Transverse colon (tissue), 4 donors: Measurements from ENCODE around the gene DNAH7. TPM values are rescaled to one million over a fixed set of nuclear protein-coding genes. Genes with fewer than 3 reads are reported as not detected.

Experiments
- DNase-seq: peaks from one replicate; pipeline ENCODE4 v3.0.0-alpha.2; 2019
- H3K27ac ChIP-seq, 4 donors: fragments of 200-600 bp; sonication (generic); 2 replicates each; pipeline ENCODE4 v1.5.1; 2016 to 2018; ENCODE audit warnings: inconsistent platforms in 4 of 4
- H3K27me3 ChIP-seq: fragments of 200-600 bp; sonication (generic); 2 replicates; pipeline ENCODE4 v1.5.1; 2017; ENCODE audit warnings: inconsistent platforms
- H3K36me3 ChIP-seq, 4 donors: fragments of 200-600 bp; sonication (generic); 2 replicates each; pipeline ENCODE4 v1.5.1; 2017 to 2019; ENCODE audit warnings: inconsistent platforms in 4 of 4
- H3K4me1 ChIP-seq, 4 donors: fragments of 200-600 bp; sonication (generic); 2 replicates each; pipeline ENCODE4 v1.5.1; 2017 to 2020; ENCODE audit warnings: inconsistent platforms in 4 of 4
- H3K4me3 ChIP-seq, 4 donors: fragments of 200-600 bp; sonication (generic); 1 replicate in 1 of 4; 2 replicates in 3 of 4; pipeline versions ENCODE4 v1.5.1 to v1.6.1; 2017 to 2019; ENCODE audit warnings: inconsistent platforms in 4 of 4
- H3K9me3 ChIP-seq, 2 donors: fragments of 200-600 bp; sonication (generic); 2 replicates each; pipeline ENCODE4 v1.5.1; 2017 to 2019; ENCODE audit warnings: inconsistent platforms in 2 of 2
- EP300 ChIP-seq: sonication (generic); formaldehyde crosslinking; IDR thresholded peaks from one replicate; pipeline ENCODE4 v1.6.1; 2017; ENCODE audit warnings: antibody characterized with exemption, low read depth
- POLR2A ChIP-seq: fragments of 450-650 bp; IDR thresholded peaks from one replicate; pipeline ENCODE4 v1.6.1; 2016; ENCODE audit warnings: antibody characterized with exemption, mild to moderate bottlenecking, moderate library complexity
- POLR2AphosphoS5 ChIP-seq, 3 donors: sonication (generic); formaldehyde crosslinking; IDR thresholded peaks; one replicate each; pipeline ENCODE4 v1.6.1; 2016; ENCODE audit warnings: antibody characterized with exemption in 3 of 3
- WGBS, 2 donors: methylation state at CpG; one replicate each; pipeline ENCODE4 v1.1.5; 2018; ENCODE audit warnings: low coverage in 1 of 2; 5-methylcytosine and 5-hydroxymethylcytosine counted together
- in situ Hi-C, 4 donors: fragments of 200-750 bp; cut with MboI; loops; one replicate each; pipeline versions ENCODE4 v1.15.0 to v1.15.1; 2017; ENCODE audit warnings: low sequenced_read_pairs in 3 of 4, low pct_ligation_motif_present in 1 of 4, low pct_unique_long_range_greater_than_20kb in 1 of 4
- intact Hi-C: fragments of 100-400 bp; cut with DNase I; formaldehyde crosslinking; loops from one replicate; pipeline ENCODE4 v1.15.1; 2023; ENCODE audit warnings: low total_unique reads
- total RNA-seq, 4 donors: library from RNA; depleted of rRNA; stranded (reverse); fragments of >200 nt; gene quantifications; one replicate each; pipeline ENCODE4 v1.1.0, GENCODE V29; 2016
- TF ChIP-seq, protein P1 (sequence below), 5 experiments: fragments of 200-600 bp in 3 of 5; fragments of 450-650 bp in 2 of 5; sonication (generic) in 3 of 5; IDR thresholded peaks; 1 replicate in 2 of 5; 2 replicates in 3 of 5; pipeline ENCODE4 v1.5.1; 2016 to 2017; ENCODE audit warnings: antibody characterized with exemption in 5 of 5, inconsistent platforms in 3 of 5, mild to moderate bottlenecking in 2 of 5, moderate library complexity in 1 of 5

DNAH7 gene
- total RNA-seq, 4 donors from 2014 or later, result 1.8 to 56.9 (median 8.1) TPM

DNA sequence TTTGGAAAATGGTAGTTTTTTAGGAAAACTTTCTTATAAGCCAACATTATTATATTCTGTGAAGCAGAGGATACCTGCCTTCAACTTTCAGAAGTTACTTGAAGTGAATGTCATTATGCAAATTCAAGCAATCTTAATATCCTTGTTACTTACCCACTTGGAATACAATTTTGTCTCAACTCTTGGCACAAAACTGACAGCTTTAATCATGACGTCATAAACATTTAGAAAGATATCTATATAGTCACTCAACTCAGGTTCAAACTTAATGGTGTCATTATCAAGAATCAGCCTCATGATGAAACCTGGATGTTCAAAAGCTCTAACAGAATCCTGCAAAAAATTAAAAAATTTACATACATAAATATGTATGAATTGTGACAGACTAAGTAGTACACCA, 68.1 kb downstream of the DNAH7 start:
- in situ Hi-C loops, result no loop called here
- Histone ChIP-seq H3K9me3 (no peaks in the 10 kb centered on the region), H3K27ac (no peak overlapping the region), H3K27me3 (no peaks in the 10 kb centered on the region), H3K36me3 (no peaks in the 10 kb centered on the region), H3K4me1 (peaks cover 0 to 9% (median 0%) of the 10 kb centered on the region in 4 donors), H3K4me3 (no peak overlapping the region)
- TF ChIP-seq POLR2AphosphoS5 (IDR thresholded peaks at IDR 0.05), result no peak
- TF ChIP-seq POLR2A, result no peak
- no peak for TF ChIP-seq EP300
- TF ChIP-seq, protein P1, sequence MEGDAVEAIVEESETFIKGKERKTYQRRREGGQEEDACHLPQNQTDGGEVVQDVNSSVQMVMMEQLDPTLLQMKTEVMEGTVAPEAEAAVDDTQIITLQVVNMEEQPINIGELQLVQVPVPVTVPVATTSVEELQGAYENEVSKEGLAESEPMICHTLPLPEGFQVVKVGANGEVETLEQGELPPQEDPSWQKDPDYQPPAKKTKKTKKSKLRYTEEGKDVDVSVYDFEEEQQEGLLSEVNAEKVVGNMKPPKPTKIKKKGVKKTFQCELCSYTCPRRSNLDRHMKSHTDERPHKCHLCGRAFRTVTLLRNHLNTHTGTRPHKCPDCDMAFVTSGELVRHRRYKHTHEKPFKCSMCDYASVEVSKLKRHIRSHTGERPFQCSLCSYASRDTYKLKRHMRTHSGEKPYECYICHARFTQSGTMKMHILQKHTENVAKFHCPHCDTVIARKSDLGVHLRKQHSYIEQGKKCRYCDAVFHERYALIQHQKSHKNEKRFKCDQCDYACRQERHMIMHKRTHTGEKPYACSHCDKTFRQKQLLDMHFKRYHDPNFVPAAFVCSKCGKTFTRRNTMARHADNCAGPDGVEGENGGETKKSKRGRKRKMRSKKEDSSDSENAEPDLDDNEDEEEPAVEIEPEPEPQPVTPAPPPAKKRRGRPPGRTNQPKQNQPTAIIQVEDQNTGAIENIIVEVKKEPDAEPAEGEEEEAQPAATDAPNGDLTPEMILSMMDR (IDR thresholded peaks at IDR 0.05), result no peak
- no peak for DNase-seq
- intact Hi-C loops, result no loop called here
- WGBS, 2 donors, result 88 to 91% methylated on average over 1 of the region's 1 CpG

DNA sequence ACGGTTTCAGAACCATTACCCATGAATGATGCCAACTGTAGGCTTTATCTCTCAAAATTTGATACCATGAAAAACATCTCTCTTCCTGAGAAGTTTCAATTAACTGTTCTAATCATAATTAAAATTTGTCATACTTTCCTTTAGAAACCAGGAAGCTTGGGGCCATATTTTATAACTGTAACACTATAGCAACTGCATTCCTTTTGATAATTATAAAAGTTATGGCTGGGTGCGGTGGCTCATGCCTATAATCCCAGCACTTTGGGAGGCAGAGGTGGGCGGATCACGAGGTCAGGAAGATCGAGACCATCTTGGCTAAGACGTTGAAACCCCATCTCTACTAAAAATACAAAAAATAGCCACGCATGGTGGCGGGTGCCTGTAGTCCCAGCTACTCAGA, 70.6 kb downstream of the DNAH7 start:
- Histone ChIP-seq H3K27ac (peak overlapping the region in 1 of 4 donors; percentile 51), H3K36me3 (no peaks in the 10 kb centered on the region), H3K4me3 (no peak overlapping the region), H3K4me1 (peaks cover 0 to 9% (median 0%) of the 10 kb centered on the region in 4 donors), H3K9me3 (no peaks in the 10 kb centered on the region), H3K27me3 (no peaks in the 10 kb centered on the region)
- WGBS, 2 donors, result 60 to 68% methylated on average over 8 of the region's 8 CpGs
- no peak for TF ChIP-seq EP300
- no peak for TF ChIP-seq POLR2AphosphoS5 (IDR thresholded peaks at IDR 0.05)
- TF ChIP-seq POLR2A, result no peak
- TF ChIP-seq, protein P1 (IDR thresholded peaks at IDR 0.05), result no peak
- peak; percentile 16 for DNase-seq
- intact Hi-C loops, result no loop called here
- in situ Hi-C loops, result no loop called here

DNA sequence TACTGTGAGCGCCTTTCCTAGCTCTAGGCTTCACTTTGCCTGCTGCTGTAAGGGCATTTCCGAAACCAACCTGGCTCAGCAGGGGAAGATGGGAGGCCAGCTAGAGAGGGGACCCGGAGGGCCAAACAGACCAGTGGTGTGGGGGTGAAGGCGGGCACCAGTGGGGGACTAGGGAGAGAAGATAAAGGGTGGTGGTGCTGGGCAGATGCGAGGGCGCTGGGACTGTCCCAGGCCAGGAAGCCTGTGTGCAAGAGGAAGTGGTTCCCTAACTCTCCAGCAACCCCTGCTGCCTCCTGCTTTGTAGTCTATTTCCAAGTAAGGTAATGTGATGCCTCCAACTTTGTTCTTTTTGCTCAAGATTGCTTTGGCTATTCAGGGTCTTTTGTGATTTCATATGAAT, 73.1 kb downstream of the DNAH7 start:
- intact Hi-C loops, result no loop called here
- no peak for DNase-seq
- Histone ChIP-seq H3K27ac (no peak overlapping the region), H3K9me3 (no peaks in the 10 kb centered on the region), H3K4me1 (peaks cover 0 to 9% (median 0%) of the 10 kb centered on the region in 4 donors), H3K4me3 (no peak overlapping the region), H3K36me3 (no peaks in the 10 kb centered on the region), H3K27me3 (no peaks in the 10 kb centered on the region)
- TF ChIP-seq, protein P1 (IDR thresholded peaks at IDR 0.05), result no peak
- TF ChIP-seq POLR2AphosphoS5 (IDR thresholded peaks at IDR 0.05) (no peak), EP300 (no peak), POLR2A (no peak)
- in situ Hi-C loops, result no loop called here
- WGBS, 2 donors, result 69 to 100% methylated on average over 2 to 6 of the region's 6 CpGs

DNA sequence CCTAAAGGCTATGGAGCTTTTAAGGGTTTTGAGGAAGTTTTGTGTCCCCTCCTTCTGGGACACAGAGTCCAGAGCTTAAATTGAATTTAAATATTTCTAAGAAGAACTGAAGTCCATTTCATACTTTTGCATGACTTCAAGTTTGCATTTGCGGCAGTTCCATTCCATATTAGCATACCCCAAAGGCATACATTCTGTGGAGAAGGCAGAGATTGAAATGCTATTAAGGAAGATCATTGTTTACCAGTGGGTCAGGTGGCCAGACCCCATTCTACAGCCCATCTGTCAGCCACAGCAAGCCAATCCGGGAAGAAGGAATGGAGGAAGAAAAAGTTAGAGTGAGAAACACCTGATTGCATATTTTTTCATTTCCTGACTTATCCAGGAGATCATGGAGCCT, 75.0 kb downstream of the DNAH7 start:
- H3K4me1 ChIP-seq, result peaks cover 0 to 4% (median 0%) of the 10 kb centered on the region in 4 donors
- no peaks in the 10 kb centered on the region for H3K27me3 ChIP-seq
- H3K36me3 ChIP-seq, result no peaks in the 10 kb centered on the region
- DNase-seq, result no peak
- H3K27ac ChIP-seq, result no peak overlapping the region
- H3K4me3 ChIP-seq, result no peak overlapping the region
- in situ Hi-C loops (no loop called here), intact Hi-C loops (loop anchor here (2.0 kb wide), 1 partner anchor 69 kb away; no protein-coding TSS in a partner anchor)
- TF ChIP-seq POLR2A (no peak), POLR2AphosphoS5 (IDR thresholded peaks at IDR 0.05) (no peak)
- H3K9me3 ChIP-seq, result no peaks in the 10 kb centered on the region
- WGBS, 2 donors, result 82 to 90% methylated on average over 1 to 2 of the region's 2 CpGs

DNA sequence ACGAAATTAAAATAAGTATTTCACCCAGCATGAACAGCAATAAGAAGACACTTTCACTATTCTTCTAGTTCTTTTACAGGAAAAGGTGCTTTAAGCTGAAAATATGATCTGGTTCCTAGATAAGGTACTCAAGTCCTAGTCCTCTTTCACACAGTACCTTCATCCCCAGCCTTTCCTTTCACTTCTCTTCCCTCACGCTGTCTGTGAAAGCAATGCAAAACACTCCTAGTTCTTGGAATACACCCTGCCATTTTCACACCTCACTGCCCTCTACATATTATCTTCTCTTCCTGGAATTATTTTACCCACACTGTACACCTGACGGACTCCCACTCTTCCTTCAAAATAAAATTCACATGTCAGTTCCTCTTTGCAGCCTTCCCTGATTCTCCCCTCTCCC, 82.9 kb downstream of the DNAH7 start:
- no peak for TF ChIP-seq POLR2A
- TF ChIP-seq POLR2AphosphoS5 (IDR thresholded peaks at IDR 0.05), result no peak
- TF ChIP-seq, protein P1 (IDR thresholded peaks at IDR 0.05), result no peak
- TF ChIP-seq EP300, result no peak
- peaks cover 0 to 5% (median 0%) of the 10 kb centered on the region in 4 donors for H3K4me1 ChIP-seq
- in situ Hi-C loops, result no loop called here
- H3K27ac ChIP-seq, result no peak overlapping the region
- H3K9me3 ChIP-seq, result no peaks in the 10 kb centered on the region
- H3K36me3 ChIP-seq, result no peaks in the 10 kb centered on the region
- 58 to 66% methylated on average over 3 of the region's 3 CpGs for WGBS, 2 donors
- intact Hi-C loops, result no loop called here
- H3K4me3 ChIP-seq, result no peak overlapping the region
- DNase-seq, result no peak
- H3K27me3 ChIP-seq, result no peaks in the 10 kb centered on the region
